Measurements from ENCODE around the gene TENT5C.

DNA sequence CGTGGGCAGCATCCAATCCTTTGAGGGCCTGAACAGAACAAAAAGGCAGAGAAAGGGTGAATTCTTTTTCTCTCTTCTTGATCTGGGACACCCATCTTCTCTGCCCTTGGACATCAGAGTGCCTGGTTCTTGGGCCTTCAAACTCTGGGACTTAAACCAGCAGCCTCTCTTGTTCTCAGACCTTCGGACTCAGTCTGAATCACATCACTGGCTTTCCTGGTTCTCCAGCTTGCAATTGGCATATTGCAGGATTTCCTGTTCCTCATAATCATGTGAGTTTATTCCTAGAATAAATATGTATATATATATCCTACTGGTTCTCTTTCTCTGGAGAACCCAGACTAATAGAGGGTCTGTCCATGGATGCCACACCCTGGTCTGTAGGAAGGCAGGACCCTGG lies 16.3 kb upstream of the TENT5C start:
- no peak for TF ChIP-seq YY1 (IDR thresholded peaks at IDR 0.05; ENCODE audit: insufficient read depth, insufficient read length)
- no peak for TF ChIP-seq ZNF274 (IDR thresholded peaks at IDR 0.05; ENCODE audit: low read depth, low read length)

All from NT2/D1 (cell line).